GM19043 (cell line): ENCODE data around the gene SORCS2.

Experiments used
- ATAC-seq: cut with Tn5 transposase; IDR thresholded peaks from one replicate; pipeline ENCODE4 v1.9.1; 2021; ENCODE audit warnings: low read depth; ENCODE audit not compliant: unreplicated experiment

SORCS2 gene

DNA sequence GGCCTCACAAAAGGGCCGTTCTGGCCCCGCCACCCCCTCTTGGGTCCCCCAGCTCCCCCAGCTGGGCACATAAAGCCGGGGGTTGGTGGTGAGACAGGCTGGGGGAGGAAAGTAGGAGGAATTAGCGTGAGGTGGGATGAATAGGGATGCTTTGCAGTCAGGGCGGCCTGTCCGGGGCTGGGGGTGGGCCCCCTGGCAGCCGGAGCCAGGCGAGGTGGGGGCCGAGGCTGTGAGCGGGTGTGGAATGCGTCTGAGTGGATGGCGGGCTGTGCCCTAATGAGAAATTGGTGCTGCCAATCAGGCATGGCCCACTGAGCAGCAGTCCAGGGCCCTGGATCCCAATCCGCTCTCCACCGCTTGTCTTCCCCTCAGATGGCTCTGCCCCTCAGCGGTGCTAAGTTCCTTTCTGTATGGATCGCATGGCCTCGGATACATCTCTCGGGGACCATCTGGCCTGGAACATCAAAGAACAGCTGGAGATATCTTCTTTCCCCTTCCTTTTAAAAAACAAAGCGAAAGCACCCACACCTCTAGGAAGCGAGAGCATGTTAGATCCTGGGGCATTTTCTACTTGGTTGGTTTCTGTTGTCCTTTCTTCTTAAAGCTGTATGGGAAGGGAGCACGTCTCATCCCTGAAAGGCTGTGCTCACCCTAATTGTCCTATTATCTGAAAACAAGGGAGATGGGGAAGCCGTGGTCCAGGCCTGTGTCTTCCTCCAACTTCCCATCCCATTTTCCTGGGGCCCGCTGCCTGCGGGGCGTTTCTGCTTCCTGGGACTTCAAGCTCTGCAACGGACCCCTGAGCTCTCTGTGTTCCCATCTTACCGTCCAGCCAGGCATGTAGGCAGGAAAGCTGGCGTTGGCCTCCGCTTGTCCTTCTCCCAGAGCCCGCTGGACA is 106.9 kb downstream of the SORCS2 start:
- no peak for ATAC-seq

DNA sequence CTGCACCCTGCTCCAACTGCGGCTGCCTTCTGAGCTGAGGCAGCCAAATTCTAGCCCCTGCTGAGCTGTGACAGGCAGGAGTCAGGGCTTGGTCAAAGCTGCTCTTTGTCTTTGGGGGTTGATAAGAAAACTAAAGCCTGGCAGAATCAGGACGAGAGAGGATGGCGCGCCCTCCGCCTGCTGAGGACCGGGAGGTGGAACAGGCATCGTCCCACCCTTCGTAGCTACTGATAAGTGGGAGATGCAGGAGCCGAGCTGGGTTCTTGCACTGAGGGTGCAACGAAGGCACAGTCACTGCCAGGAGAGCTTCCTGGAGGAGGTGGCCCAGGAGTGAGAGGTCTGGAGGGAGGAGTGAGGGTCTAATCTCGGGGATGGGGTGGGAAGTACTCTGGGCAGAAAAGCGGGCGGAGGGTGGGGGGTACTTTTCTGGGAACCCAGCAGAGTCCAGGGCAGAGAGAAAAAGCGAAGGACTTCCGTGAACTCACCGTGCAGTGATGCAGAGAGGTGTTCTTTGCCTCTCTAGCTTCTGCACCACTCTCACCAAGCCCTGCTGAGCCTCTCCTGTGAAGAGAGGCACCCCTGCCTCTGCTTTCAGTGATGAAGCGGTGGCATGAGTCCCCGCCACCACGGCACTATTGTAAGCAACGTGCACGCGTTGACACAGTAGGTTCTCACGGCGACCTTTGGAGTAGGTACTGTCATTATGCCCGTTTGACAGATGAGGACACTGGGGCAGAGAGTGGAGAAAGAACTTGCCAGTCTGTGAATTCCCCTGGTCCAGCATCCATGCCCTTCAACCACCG is 107.8 kb downstream of the SORCS2 start:
- no peak for ATAC-seq

DNA sequence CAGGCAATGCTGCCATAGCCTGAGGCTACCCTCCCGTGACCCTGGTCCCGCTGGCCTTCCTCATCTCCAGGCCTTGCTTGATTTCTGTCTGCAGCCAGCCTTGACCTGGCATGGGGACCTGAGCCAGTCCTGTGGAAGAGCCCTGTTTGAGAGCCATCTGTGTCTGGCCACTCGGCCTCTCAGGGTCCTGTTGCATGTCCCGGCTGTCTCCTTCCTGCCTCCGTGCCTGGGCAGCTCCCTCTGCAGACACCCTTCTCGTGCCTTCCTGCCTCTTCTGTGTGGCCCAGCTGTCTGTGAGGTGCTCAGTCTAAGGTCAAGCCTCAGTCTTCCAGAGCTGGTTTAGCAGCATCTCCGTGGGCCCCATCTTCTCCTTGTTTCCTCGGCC is 108.4 kb downstream of the SORCS2 start:
- ATAC-seq, result no peak

DNA sequence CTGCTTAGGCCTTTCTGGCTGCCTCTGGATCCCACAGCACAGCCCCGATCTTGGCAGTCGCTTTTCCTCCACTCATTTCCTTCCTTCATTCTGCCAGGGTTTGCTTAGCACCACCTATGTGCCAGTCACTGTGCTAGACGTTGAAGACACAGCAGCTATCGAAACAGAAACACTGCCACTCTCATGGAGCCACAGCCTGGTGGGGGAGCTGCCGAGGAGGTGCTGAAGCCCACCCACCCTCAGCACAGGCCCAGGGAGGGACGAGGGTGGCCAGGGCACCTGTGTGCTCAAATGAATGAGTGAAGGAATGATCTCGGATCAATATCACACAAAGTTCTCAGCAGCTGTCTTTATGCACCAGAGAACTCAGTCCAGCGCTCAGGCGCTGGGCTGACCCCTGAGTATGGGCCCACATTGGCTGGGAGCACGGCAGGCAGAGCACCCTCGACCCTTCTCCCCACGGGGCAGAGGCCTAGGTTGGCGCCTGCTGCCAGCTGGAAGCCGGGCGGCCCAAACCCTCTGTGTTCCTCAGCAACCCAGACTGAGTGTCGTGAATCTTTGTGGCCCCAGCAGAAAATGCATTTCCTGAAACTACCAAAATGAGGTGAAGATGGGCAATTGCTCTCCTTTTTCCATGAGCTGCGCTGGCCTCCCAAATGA is 108.9 kb downstream of the SORCS2 start:
- ATAC-seq, result no peak

DNA sequence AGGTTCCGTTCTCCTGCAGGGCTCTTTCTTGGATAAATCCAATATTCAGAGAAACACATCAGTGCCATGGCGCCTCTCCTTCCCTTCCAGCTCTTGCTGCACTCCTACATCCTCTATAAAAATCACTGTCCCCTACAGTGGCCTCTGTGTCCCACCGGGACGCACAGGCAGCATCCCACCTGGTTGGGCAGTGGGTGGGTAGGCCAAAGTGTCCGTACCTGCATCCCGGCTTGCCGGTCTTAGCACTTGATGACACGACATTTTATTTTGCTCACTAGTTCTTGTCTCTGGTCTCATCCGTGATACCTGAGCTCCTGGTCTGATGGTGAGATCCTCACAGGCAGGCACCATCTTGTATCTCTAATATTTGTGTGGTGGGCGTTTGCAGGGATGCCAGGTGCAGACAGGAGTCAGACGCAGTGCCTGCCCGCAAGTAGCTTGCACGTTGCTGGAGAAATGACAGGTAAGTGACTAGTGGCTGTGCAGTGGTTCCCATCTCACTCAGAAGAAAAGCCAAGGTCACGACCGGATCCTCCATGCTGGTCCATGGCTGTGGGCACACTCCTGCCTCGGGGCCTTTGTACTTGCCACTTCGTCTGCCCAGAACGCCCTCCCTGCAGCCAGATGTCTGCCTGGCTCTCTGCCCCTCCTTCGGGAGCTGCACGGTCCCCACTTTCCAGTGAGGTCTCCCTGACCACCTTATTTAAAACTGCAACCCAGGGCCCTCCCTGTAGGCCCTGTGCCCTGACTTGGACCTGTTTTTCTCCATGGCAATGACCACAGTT is 109.7 kb downstream of the SORCS2 start:
- no peak for ATAC-seq

DNA sequence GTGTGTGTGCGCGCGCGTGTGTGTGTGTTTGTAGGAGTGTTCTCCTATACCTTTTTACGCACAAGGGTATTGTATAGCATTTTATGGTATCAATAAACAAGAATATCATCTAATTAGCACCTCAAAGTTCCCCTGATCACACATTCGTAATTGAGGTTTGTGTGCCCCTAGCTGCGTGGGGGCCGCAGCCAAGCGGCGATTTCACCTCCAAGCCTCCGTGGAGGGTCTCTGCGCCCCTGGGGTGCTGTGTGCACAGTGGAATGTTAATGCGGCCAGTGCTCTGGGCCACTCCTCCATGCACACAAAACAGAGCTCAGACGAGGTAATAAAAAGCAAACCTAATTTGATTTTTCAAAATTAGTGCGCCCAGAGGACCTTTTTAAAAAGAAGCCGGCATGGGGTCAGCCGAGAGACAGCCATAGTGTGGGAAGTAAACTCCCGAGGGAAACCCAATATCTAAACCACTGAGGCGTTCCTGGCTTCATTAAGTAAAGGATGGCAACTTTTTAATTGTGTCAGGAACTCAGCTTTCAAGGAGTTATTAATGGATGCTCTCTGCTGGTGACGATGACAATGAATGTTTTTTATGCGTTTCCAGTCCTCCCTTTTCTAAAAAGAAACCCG is 110.6 kb downstream of the SORCS2 start:
- no peak for ATAC-seq

DNA sequence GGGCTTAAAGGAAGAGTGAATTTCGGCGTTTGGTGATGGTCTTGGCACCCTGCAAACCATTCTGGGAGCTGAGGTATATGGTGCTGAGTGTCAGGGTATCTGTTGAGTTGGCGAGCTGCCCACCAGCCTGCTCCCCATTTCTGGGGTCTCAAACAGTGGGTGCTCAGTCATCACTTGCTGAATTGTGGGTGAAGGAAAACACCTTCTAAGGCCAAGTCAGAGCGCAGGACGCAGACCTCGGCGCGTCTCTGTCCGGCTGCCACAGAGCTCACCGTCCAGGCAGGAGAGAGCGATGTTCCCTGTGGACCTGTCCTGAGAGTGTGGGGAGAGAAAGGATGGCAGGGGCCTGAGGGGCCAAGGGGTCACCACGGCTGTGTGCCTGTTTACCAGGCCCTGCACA is 111.2 kb downstream of the SORCS2 start:
- no peak for ATAC-seq

DNA sequence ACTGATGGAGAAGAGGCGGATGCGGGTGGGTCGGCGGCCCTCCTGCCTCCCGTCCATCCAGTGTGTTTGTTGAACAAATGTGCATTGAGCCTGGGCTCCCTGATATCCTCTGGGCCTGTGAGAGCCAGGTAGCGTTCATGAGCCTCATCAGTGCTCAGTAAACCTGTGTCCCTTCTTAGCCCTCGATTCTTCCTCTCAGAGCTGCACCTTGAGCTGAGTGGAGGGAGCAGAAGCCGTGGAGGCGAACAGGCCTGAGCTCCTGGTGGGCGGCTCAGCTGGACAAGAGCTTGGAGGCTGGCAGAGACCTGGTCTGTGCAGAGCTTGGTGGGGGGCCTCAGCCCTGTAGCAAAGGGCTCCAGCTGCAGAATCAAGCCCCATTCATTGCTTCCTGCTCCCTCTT is 112.1 kb downstream of the SORCS2 start:
- no peak for ATAC-seq

DNA sequence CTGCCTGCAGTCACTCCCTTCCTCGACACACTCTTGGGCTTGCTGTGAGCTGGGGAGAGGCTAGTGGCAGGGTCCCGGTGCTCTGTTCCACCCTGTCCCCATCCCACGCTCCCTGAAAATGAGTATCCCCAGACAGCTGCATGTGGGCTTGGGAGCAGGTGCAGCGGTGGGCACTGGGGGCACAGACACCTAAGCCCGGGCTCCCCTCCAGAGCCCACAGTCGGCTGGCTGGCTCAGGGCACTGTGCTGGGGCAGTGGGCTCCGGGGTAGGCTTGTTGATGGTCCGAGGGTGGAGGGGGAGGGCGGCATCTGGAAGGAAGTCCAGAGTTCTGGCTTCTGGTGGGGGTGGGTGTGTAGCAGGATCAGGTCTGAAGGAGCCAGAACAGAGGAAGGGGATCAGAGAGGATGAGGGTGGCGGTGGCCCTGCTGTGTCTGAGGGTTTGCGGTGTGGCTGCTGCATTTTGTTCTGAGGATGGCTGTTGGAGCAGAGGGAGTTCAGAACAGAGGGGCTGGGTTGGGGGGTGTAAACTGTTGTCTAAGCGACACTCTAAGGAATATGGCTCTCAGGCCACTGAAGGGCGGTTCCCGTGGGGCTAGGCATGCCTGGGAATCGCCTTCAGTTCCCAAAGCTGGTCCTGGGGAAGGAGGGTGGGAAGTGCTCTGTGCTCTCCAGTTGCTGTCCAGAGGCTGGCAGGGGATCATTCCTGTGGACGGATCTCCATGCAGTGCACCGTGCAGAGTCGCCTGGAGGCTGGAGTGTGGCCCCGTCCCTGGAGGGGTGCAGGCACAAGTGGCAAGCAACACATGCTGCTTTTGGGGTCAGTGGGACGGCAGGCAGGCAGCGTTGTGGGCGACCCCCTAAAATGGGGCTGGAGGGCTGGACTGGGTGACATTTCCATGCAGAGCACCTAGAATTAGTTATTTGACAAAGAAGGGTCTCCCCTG is 114.0 kb downstream of the SORCS2 start:
- ATAC-seq, result no peak

DNA sequence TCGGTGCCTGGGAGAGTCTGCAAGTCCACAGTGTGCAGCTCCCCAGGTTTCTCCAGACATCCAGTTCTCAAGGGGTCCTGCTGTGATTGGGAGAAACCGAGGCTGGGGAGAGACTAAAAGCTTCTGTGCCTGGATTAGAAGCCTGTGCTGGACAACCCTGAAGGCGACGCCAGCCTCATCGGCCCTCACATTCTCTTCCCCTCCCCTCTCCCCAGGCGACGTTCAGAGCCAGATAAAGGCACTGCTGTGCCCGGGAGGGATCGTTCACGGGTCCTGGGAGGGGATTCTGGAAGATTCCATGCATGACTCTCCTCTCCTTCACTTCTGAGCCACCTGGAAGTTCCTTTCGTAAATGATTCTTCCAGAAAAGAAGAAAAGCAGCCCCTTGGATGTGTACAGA is 114.6 kb downstream of the SORCS2 start:
- no peak for ATAC-seq

DNA sequence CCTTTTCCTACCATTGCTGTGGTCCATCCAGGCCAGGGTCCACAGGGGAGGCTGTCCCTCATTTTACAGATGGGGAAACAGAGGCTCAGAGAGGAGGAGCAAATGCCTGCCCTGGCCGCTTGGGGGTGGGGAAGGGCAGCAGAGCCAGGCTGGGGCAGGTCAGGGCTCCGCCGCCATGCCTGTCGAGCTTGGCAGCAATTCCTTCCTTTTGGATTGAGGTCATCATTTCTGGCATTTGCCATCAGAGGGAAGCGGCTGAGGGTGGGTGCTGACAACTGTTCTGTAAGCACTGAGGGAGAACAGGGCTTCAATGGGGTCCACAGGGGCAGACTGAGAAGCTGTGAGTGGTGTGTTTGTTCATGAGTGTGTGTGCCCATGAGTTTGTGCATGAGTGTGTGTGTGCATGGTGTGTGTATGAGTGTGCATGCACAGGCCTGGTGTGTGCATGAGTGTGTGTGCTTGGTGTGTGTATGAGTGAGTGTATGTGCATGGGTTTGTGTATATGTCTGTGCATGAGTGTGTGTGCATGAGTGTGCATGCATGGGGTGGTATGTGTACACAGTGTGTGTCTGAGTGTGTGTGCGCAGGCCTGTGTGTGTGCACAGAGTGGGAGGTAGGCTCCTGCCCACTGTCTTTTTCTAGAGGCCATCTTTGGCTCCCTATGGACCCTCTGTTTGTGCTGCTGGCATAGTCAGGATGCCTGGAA is 115.2 kb downstream of the SORCS2 start:
- ATAC-seq, result no peak

DNA sequence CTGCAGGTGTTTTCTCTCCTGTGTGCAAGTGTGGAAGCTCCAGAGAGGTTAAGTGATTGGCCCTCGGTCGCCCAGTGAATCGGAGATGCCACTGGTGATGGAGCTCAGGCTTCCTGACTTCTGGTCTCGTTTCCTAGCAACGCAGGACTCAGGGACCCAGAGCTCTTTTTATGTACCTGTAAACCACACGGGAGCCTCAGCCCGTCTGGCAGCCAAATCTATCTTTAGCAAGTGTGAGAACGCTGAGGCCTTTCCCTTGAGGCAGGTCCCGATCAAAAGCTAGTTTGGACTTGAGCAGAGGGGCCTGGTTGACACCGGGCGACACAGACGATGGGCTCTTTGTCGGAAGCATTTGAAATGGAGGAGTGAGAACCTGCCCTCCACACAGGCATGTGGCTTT is 116.8 kb downstream of the SORCS2 start:
- ATAC-seq, result no peak

DNA sequence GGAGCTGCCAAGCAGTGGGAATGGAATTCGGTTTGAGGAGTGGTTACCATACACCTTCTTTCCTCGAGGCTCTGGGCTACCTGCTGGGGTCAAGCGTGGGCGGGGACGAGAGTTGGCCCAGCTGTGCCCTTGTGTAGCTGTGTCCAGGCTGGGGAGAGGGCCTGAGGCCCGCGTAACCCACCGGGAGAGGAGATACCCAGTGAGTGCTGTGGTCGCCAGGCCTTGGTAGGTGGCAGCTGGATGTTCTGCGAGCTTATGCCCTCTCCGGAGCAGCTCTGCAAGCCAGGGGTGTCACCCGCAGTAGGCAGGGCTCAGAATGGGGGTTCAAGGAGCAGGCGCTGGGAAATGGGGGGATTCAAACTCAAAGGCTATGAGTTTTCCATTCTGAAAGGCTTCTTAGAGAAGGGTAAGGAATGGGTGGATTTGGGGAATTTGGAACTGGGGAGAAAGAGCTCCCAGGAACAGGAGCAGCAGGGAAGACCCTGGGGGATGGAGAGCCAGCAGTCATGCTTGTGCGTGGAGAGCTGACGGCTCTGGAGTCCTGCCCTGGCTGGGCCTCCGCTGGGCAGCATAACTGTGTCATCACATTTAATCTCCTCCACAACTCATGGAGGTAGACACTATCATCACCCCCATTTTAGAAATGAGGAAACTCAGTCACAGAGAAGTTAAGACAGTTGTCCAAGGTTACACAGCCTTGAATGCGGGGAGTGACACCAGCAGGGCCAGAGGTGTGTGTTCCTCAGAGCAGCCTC is 117.5 kb downstream of the SORCS2 start:
- ATAC-seq, result no peak

DNA sequence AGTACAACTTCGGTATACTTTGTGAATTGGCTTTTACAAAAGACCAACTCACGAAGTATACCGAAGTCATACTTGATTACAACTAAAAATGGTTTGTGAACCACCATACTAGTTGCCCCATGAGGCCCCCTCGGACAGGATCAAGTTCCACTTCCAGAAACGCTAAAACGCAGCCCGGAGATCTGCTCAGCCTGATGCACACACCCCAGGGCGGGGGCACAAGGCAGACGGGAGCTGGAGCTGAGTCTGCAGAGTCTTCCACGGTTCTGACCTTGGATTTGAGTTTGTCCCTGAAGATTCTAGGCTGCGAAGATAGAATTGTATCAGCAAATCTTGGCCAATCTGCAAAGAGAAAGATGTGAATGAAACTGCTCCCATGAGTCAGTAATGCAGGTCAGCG is 118.1 kb downstream of the SORCS2 start:
- ATAC-seq, result no peak

DNA sequence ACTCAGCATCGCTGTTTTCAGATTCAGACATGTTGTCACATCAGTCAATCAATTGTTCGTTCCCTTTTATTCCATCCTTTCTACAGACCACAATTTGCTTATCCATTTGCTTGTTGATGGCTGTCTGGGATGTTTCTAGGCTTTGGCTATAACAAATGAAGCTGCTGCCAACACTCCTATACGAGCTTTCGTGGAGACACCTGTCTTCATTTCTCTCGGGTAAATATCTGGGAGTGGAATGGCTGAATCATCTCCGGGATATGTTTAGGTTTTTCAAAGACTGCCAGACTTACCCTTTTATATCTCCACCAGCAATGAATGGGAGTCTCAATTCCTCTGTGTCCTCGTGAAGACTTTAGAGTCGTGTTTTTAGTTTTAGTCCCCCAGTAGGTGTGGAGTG is 118.9 kb downstream of the SORCS2 start:
- no peak for ATAC-seq

DNA sequence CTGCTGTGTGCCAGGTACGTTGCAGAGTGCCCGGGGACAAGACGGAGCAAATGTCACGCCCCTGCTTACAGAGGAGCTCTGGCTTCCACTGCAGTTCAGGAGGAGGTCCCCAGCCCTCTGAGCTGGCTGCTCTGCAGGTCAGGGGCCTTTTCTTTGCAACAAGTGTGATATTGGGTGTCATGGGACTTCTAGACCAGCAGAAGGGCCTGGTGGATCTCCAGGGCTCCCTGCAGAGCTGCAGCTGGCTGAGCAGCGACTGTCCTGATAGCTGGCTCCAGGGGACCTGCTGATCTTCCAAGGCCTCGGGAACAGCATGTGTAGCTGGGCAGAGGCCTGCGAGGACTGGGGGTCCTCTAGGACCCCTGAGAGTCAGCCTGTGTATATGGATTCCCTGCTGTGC is 120.4 kb downstream of the SORCS2 start:
- ATAC-seq, result no peak

DNA sequence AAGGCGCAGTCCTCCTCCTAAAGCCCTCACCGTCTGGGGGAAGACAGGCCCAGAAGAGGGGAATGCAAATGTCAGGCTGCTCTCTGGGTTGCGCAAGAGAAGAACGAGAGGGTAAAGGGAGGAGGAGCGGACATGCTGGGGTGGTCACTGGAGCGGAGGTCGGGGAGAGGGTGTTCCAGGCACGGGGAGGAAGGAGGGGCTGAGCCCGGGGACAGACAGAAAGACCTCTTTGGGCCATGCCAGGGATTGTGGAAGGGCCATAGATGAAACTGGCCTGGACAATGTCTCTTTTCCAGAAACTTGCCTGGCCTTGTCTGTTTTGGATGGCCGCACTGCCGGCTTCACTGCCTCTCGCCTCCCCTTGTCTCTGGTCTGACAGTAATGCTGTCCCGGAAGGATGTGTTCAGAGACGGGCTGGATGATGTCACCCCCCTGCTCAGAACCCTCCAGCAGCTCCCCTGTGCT is 121.0 kb downstream of the SORCS2 start:
- ATAC-seq, result no peak

DNA sequence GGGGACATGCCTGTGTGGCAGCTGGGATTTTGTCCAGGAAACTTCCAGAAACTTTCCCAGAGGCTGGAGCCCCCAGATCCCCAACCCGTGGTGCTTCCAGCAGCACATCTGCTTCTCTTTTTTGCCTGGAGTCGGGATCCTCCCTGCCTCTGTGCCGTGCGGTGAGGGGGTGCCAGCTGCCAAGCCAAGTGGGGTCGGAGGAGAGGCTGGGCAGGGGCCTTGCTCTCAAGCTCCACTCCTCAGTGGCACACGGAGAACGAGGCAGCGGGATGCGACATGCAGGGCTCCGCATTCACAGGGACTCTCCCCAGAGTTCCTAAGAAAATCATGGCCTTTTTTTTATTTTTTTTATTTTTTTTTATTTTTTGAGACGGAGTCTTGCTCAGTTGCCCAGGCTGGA is 121.7 kb downstream of the SORCS2 start:
- ATAC-seq, result no peak
